HL-60/S4 treated with phorbol 12-myristate 13-acetate at 8.2 ng/mL for 4 days and 3 days (cell line): ENCODE data around the gene IQGAP2.
"Not testable (repeated sequence)": the region's sequence is repeated elsewhere in the genome, so short reads cannot be mapped to it uniquely, and the experiment has no call there.

Experiments used
- in situ Hi-C: fragments of 300-500 bp; cut with MboI; formaldehyde crosslinking; loops from 2 replicates; pipeline ENCODE4 v1.15.0; 2022; ENCODE audit warnings: low sequenced_read_pairs

IQGAP2 gene

GRCh38 chr5:76641514-76642120 is 238.5 kb downstream of the IQGAP2 start:
- in situ Hi-C loops, result no loop called here

- in situ Hi-C loops, result no loop called here
Observed at GRCh38 chr5:76642390-76643040, 239.4 kb downstream of the IQGAP2 start.

GRCh38 chr5:76643371-76643770 is 240.3 kb downstream of the IQGAP2 start:
- in situ Hi-C loops, result no loop called here

GRCh38 chr5:76649140-76649539 is 246.1 kb downstream of the IQGAP2 start:
- in situ Hi-C loops, result no loop called here

GRCh38 chr5:76652809-76653414 is 249.8 kb downstream of the IQGAP2 start:
- in situ Hi-C loops, result no loop called here

GRCh38 chr5:76657091-76657490 is 254.0 kb downstream of the IQGAP2 start:
- in situ Hi-C loops, result no loop called here

- in situ Hi-C loops, result no loop called here
Observed at GRCh38 chr5:76657683-76658311, 254.7 kb downstream of the IQGAP2 start.

GRCh38 chr5:76660360-76660759 is 257.3 kb downstream of the IQGAP2 start:
- in situ Hi-C loops, result no loop called here

GRCh38 chr5:76662521-76662920 is 259.4 kb downstream of the IQGAP2 start:
- in situ Hi-C loops, result no loop called here

- in situ Hi-C loops, result no loop called here
Observed at GRCh38 chr5:76663573-76663972, 260.5 kb downstream of the IQGAP2 start.

GRCh38 chr5:76664079-76664478 is 261.0 kb downstream of the IQGAP2 start:
- in situ Hi-C loops, result no loop called here

- in situ Hi-C loops, result no loop called here
Observed at GRCh38 chr5:76667495-76667894, 264.4 kb downstream of the IQGAP2 start.

GRCh38 chr5:76669245-76669644 is 266.2 kb downstream of the IQGAP2 start:
- in situ Hi-C loops, result no loop called here

- in situ Hi-C loops, result no loop called here
Observed at GRCh38 chr5:76670508-76670907, 267.4 kb downstream of the IQGAP2 start.

GRCh38 chr5:76672242-76672641 is 269.2 kb downstream of the IQGAP2 start:
- in situ Hi-C loops, result no loop called here

- in situ Hi-C loops, result no loop called here
Observed at GRCh38 chr5:76673125-76673524, 270.0 kb downstream of the IQGAP2 start.

- in situ Hi-C loops, result no loop called here
Observed at GRCh38 chr5:76674330-76675066, 271.4 kb downstream of the IQGAP2 start.

GRCh38 chr5:76675364-76675763 is 272.3 kb downstream of the IQGAP2 start:
- in situ Hi-C loops, result no loop called here

- in situ Hi-C loops, result no loop called here
Observed at GRCh38 chr5:76677849-76678472, 274.9 kb downstream of the IQGAP2 start.

GRCh38 chr5:76679231-76679630 is 276.1 kb downstream of the IQGAP2 start:
- in situ Hi-C loops, result no loop called here

- in situ Hi-C loops, result not testable (repeated sequence)
Observed at GRCh38 chr5:76680826-76681225, 277.7 kb downstream of the IQGAP2 start.
